OCI-LY7 (cell line): ENCODE data around the gene CNTF. TPM values are rescaled to one million over a fixed set of nuclear protein-coding genes. Genes with fewer than 3 reads are reported as not detected.

ENCODE experiments used
- BruUV-seq: library from RNA; stranded (reverse); fragments of 400-500 nt; replicated peaks from 2 replicates; lab custom pipeline; 2021; lab: Mats Ljungman, UMichigan
- CTCF ChIA-PET: fragments of 300-600 bp; sonication (Branson Sonifier 250); formaldehyde crosslinking; loops from one replicate; lab custom pipeline; 2022; ENCODE audit warnings: antibody characterized with exemption; ENCODE audit not compliant: unreplicated experiment; lab: Charles Lee
- POLR2A ChIA-PET: fragments of 300-600 bp; sonication (Branson Sonifier 250); formaldehyde crosslinking; loops from one replicate; lab custom pipeline; 2022; ENCODE audit warnings: antibody characterized with exemption; lab: Charles Lee
- DNase-seq: peaks from one replicate; pipeline ENCODE4 v3.0.0-alpha.2; 2015; ENCODE audit warnings: low spot score
- H2AFZ ChIP-seq: fragments of 200-600 bp; sonication (generic), shearing (Covaris generic); 2 replicates; pipeline ENCODE4 v1.6.1; 2014; ENCODE audit warnings: mild to moderate bottlenecking, antibody characterized with exemption, low read length, moderate library complexity
- H3K27ac ChIP-seq: fragments of 200-600 bp; sonication (generic); 2 replicates; pipeline ENCODE4 v1.5.1; 2014; ENCODE audit warnings: mixed run types, low read depth, mild to moderate bottlenecking, moderate library complexity, low read length, inconsistent platforms; ENCODE audit not compliant: poor library complexity, severe bottlenecking
- H3K36me3 ChIP-seq: fragments of 200-600 bp; sonication (generic); 2 replicates; pipeline ENCODE4 v1.6.1; 2014; ENCODE audit warnings: mild to moderate bottlenecking, antibody characterized with exemption, low read length, moderate library complexity, mixed read lengths; ENCODE audit not compliant: insufficient read depth
- H3K4me1 ChIP-seq: fragments of 200-600 bp; sonication (generic); 2 replicates; pipeline ENCODE4 v1.5.1; 2014; ENCODE audit warnings: mild to moderate bottlenecking, low read length; ENCODE audit not compliant: insufficient read depth, poor library complexity, severe bottlenecking
- H3K4me2 ChIP-seq: fragments of 200-600 bp; sonication (generic); 2 replicates; pipeline ENCODE4 v1.6.1; 2014; ENCODE audit warnings: mild to moderate bottlenecking, low read length
- H3K4me3 ChIP-seq: fragments of 200-600 bp; sonication (generic); 2 replicates; pipeline ENCODE4 v1.5.1; 2014; ENCODE audit warnings: mild to moderate bottlenecking, low read depth, low read length; ENCODE audit not compliant: poor library complexity, severe bottlenecking
- H3K79me2 ChIP-seq: fragments of 200-600 bp; sonication (generic); 2 replicates; pipeline ENCODE4 v1.6.1; 2016; ENCODE audit warnings: low read depth, mild to moderate bottlenecking, low read length, moderate library complexity, mixed read lengths; ENCODE audit not compliant: insufficient read depth
- H3K9me2 ChIP-seq: fragments of 200-600 bp; sonication (generic); 2 replicates; pipeline ENCODE4 v1.6.1; 2016; ENCODE audit warnings: mild to moderate bottlenecking, low read length, mixed read lengths; ENCODE audit not compliant: insufficient read depth
- H3K9me3 ChIP-seq: fragments of 200-600 bp; sonication (generic); 2 replicates; pipeline ENCODE4 v1.6.1; 2014; ENCODE audit warnings: mild to moderate bottlenecking, mixed run types, low read length, mixed read lengths
- H4K20me1 ChIP-seq: fragments of 200-600 bp; sonication (generic); 2 replicates; pipeline ENCODE4 v1.6.1; 2014; ENCODE audit warnings: mild to moderate bottlenecking, antibody characterized with exemption, low read length, moderate library complexity, mixed read lengths; ENCODE audit not compliant: insufficient read depth
- EZH2phosphoT487 ChIP-seq: fragments of 200-600 bp; sonication (generic); IDR thresholded peaks from 2 replicates; pipeline ENCODE4 v1.6.1; 2018; ENCODE audit warnings: low read depth, borderline replicate concordance, mild to moderate bottlenecking, mixed run types, antibody characterized with exemption, low read length, moderate library complexity, mixed read lengths
- intact Hi-C: fragments of 100-400 bp; cut with micrococcal nuclease; formaldehyde crosslinking; loops from one replicate; pipeline ENCODE4 v1.10.0; 2022; ENCODE audit not compliant: unreplicated experiment
- total RNA-seq, 2 experiments: library from RNA; depleted of rRNA in 1 of 2; stranded (reverse); fragments of >200 nt in 1 of 2; shearing (Covaris generic) in 1 of 2; gene quantifications; 2 replicates each; pipeline ENCODE4 v1.2.3, GENCODE V29; 2014 to 2022
- TF ChIP-seq, protein P1 (sequence below): fragments of 200-600 bp; sonication (generic); conservative IDR thresholded peaks from 2 replicates; pipeline ENCODE4 v1.5.1; 2014; ENCODE audit warnings: mild to moderate bottlenecking, antibody characterized with exemption, low read length, moderate library complexity, mixed read lengths

CNTF gene
- total RNA-seq, 2 experiments from 2014 or later: 3.3 to 3.4 TPM

GRCh38 chr11:58578136-58578634 lies 44.3 kb upstream of the CNTF start:
- peak overlapping the region; percentile 28; the same call in 1 of the 2 replicates for H2AFZ ChIP-seq
- no TSS peak for BruUV-seq
- CTCF ChIA-PET: no interaction called here
- peaks cover 33% of the 10 kb centered on the region for H4K20me1 ChIP-seq
- peak overlapping the region; percentile 96 for H3K4me2 ChIP-seq
- H3K4me3 ChIP-seq: peak overlapping the region; percentile 79
- peaks cover 31% of the 10 kb centered on the region for H3K36me3 ChIP-seq
- no peaks in the 10 kb centered on the region for H3K9me3 ChIP-seq
- intact Hi-C loops: loop anchor here (1.0 to 5.0 kb wide), 9 partner anchors 209 to 1251 kb away; partner anchors contain the start of genes FAM111B, OSBP, SELENOH and ZDHHC5
- POLR2A ChIA-PET: interaction anchor here (1.3 to 2.8 kb wide), 5 partner anchors 10 to 53 kb away, joined by 4 to 12 read pairs (median 5); no protein-coding TSS in a partner anchor
- peak overlapping the region; percentile 95 for H3K27ac ChIP-seq
- DNase-seq: peak; percentile 97
- peaks cover 44% of the 10 kb centered on the region for H3K4me1 ChIP-seq
- no peak for TF ChIP-seq EZH2phosphoT487
- TF ChIP-seq, protein P1, sequence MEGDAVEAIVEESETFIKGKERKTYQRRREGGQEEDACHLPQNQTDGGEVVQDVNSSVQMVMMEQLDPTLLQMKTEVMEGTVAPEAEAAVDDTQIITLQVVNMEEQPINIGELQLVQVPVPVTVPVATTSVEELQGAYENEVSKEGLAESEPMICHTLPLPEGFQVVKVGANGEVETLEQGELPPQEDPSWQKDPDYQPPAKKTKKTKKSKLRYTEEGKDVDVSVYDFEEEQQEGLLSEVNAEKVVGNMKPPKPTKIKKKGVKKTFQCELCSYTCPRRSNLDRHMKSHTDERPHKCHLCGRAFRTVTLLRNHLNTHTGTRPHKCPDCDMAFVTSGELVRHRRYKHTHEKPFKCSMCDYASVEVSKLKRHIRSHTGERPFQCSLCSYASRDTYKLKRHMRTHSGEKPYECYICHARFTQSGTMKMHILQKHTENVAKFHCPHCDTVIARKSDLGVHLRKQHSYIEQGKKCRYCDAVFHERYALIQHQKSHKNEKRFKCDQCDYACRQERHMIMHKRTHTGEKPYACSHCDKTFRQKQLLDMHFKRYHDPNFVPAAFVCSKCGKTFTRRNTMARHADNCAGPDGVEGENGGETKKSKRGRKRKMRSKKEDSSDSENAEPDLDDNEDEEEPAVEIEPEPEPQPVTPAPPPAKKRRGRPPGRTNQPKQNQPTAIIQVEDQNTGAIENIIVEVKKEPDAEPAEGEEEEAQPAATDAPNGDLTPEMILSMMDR: no peak
- peaks cover 74% of the 10 kb centered on the region for H3K79me2 ChIP-seq
- no peaks in the 10 kb centered on the region for H3K9me2 ChIP-seq

DNA sequence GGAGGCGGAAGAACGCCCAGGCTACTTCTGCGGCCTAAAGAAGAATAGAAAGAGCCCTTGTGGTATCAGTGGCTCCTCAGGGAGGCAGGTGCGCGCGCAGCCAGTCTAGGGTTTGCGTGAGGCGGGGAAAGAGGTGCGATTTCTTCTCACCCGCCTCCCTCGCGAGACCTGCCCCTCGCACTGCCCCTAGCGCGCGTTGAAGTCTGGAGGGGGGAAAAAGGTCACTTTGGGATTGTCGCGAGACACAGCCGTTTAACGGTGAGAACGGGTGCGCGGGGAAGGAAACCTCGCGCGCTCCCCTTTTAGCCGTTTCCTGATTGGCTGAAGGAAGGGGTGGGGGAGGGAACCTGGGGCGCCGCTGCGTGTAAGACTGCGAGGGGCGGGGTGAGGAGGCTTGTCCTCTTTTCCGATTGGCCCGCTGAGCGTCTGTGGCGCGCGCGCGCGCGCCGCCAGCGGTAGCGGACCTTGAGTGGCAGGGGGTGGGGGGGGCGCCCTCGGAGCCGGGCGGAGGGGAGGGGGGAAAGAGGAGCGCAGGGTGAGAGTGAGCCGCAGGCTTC lies 43.8 kb upstream of the CNTF start, which contains the start of gene ZFP91:
Gene ZFP91, plus strand, starts transcription at position 429 of the 557 bp plus-strand sequence. CDS start 219 bp downstream, outside the sequence.
- peaks cover 30% of the 10 kb centered on the region for H4K20me1 ChIP-seq
- DNase-seq: peak; percentile 98
- H3K4me2 ChIP-seq: peak within 1 kb of the TSS; percentile 96
- H3K79me2 ChIP-seq: peaks cover 74% of the 10 kb centered on the region
- no peaks in the 10 kb centered on the region for H3K9me2 ChIP-seq
- H3K27ac ChIP-seq: peak within 1 kb of the TSS; percentile 95
- no TSS peak for BruUV-seq
- peaks cover 45% of the 10 kb centered on the region for H3K4me1 ChIP-seq
- POLR2A ChIA-PET: interaction anchor here (2.8 kb wide), 1 partner anchor 28 kb away, joined by 12 read pairs; no protein-coding TSS in a partner anchor
- H3K36me3 ChIP-seq: peaks cover 36% of the 10 kb centered on the region
- CTCF ChIA-PET: no interaction called here
- peak within 1 kb of the TSS; percentile 39; the same call in 1 of the 2 replicates for H2AFZ ChIP-seq
- peak within 1 kb of the TSS; percentile 87 for H3K4me3 ChIP-seq
- TF ChIP-seq, protein P1: no peak
- no peak for TF ChIP-seq EZH2phosphoT487
- intact Hi-C loops: loop anchor here (1.0 to 5.0 kb wide), 9 partner anchors 209 to 1251 kb away; partner anchors contain the start of genes FAM111B, OSBP, SELENOH and ZDHHC5
- no peaks in the 10 kb centered on the region for H3K9me3 ChIP-seq
